Stimulated activated CD4-positive, alpha-beta T cell treated with anti-CD3 and anti-CD28 coated beads, Interleukin-2, amount 100 ng/mL, for 24 hours (primary cell): ENCODE measurements around the gene CGNL1.

Experiments
- DNase-seq, 2 donors: peaks; one replicate each; pipeline ENCODE4 v3.0.0-alpha.2; 2020

CGNL1 gene

DNA sequence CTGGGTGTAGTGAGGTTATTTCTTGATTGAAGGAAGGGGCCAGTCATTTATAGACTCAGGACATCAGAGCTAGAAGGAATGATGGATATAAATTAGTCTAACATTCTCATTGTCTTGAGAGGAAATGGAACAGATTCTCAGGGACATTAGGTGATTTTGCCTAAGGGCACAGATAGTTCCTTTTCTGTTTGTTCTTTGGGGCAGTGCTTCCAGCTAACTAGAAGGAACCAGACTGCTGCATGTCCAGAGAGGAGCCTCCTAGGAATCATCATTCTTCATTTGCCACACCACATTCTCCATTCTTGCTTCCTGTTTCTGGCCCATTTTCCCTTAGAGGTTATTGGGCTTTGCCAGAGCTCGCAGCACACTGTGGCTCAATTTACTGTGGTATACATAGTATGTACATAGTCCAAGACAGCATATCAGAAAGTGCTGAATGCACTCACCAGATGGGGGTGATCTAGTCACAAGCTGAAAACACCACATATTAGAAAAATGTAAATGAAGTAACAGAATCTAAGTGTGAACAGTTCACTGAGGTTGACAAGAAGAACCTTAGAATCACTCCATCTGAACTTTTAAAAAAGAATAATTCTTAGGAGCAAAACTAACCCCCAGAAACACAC is 152.7 kb downstream of the CGNL1 start:
- no peak for DNase-seq

DNA sequence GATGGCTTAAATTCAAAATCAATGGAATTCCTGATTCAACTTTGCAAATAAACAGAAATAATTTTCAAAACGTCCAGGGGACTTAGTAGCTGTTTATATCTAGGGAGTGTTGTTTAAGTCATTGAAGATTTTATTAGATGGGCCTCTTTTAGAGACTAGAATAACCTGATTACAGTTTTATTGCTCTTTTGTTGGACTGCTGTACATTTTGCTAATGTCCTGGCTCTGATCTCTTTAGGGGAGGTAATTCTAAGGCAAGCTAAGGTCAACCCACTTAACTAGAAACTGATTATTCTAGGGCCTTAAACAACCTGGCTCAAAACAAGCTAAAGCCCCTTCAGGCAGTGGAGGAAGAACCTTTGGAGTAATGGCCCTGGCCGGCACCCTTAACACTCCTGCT is 153.4 kb downstream of the CGNL1 start:
- no peak for DNase-seq

GRCh38 chr15:57532731-57533447 is 156.6 kb downstream of the CGNL1 start:
- DNase-seq, result no peak

DNA sequence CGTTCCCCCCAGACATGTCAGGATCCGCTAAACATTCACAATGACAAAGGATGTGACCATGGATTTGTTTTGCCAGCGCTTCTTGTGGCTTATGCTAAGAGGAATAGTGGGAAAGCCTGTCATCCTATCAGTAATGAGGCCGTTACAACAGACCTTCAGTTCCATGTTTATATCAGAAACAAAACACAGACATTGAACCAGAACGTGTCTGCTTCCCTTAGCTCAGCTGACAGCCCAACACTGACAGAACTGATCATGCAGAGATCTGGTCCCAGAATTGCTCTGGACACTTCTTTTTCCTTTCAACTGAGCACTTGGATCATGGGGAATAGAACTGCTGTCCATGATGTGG is 157.1 kb downstream of the CGNL1 start:
- DNase-seq, result no peak

- DNase-seq, result no peak
These were observed 158.0 kb downstream of the CGNL1 start for GRCh38 chr15:57534281-57534680.

DNA sequence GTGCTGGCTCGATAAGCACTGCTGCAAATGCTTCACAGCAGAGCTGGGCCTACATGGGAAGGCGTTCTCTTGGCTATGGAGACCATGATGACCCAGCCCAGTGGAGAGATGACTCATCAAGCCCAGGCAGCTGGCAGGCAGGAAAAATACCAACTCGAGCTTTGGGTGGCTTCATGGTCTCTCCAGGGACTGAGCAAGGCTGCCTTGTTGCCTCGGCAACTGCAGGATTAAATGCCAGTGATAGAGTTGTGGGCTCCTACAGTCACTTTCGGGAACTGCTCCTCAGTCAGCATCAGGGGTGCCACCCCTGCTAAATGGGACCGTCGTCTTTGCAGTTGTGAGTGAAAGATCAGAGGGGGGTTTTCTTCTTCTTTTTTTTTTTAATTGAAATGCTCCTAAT is 160.8 kb downstream of the CGNL1 start:
- DNase-seq, result no peak

- no peak for DNase-seq
These were observed 161.4 kb downstream of the CGNL1 start for GRCh38 chr15:57537488-57538264.

GRCh38 chr15:57538265-57538529 is 161.9 kb downstream of the CGNL1 start:
- no peak for DNase-seq

- DNase-seq, result no peak
These were observed 162.5 kb downstream of the CGNL1 start for GRCh38 chr15:57538821-57539220.

GRCh38 chr15:57540211-57540610 is 163.9 kb downstream of the CGNL1 start:
- DNase-seq, result no peak

DNA sequence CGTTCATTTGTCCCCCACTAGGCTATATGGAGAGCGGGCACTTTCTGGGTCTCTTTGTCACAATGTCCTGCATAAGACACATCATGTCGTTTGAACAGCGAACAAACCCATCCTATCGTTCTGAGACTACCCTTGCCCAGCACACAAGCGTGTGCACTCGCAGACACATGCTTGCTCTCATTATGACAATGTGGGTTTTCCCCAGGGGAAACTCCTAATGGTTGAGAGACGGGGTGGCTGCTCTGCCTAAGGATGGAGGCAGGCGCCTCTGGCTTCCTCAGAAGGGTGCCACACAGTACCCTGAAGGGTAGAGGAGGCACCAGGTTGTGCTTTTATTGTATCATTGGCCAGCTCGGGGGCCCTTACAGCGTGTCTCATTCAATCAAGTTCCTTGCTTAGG is 164.4 kb downstream of the CGNL1 start:
- DNase-seq, result peak in 1 of 2 donors; percentile 8

DNA sequence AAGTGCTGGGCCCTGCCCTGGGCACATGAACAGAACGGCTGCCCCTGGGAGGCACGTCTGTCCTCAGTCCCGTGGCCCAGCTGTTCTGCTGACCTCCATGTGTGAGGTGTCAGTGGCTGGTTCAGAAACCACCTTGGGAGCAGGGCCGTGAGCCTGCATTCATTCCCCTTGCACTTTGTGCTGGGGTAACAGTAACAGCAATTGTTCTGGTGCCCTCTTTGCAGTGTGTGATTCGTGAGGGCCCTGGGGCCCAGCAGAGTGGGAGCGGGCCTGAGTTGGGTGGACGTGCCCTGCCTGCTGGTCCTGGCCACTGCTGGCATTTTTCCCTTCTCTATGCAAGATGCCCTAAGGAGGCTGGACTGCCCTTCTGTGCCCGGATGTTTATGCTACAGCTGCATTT is 165.0 kb downstream of the CGNL1 start:
- DNase-seq, result no peak

GRCh38 chr15:57541805-57542504 is 165.7 kb downstream of the CGNL1 start:
- peak; percentile 34 to 59 for DNase-seq

DNA sequence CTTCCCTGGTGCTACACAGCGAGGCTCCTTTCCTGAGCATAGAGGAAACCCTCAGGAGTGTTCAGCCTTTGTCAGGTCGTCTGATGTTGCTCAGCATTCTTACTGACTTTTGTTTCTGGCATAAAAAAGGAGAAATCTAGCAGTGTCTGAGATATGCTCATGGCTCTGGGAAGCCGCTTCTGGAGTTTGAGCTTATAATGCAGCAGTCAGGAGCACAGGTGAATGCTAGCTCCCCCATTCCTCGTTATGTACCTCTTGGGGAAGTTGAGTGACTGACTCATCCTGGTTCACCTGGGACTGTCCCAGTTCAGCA is 166.2 kb downstream of the CGNL1 start:
- DNase-seq, result no peak

DNA sequence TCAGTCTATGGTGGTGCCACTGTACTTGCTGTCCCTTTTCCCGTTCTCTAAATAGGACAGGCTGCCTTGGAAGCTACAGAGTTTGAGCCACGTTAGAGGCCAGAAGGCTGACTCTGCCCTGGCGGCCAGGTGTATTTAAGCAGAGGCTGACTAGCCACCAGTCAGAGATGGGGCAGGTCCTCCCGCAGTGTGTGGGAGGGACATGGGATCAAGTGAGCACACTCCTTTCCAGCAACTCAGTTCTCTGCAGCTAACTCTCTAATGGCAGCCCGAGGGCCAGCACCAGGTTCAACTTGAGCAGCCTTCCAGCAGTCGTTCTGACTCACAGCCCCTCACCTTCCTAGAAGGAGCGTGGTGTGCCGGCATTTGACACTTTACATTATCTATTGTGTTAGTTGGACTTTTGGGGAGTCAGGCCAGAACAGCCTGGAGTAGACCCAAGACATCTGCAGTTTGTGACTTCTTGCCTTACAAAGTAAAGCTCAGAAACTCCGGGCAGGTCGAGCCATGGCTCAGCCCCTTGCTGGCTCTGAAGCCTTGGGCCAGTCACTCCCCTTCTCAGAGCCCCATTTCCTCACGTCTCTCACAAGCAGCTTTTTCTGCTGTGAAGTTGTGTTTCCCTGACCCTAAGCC is 168.7 kb downstream of the CGNL1 start:
- no peak for DNase-seq

- no peak for DNase-seq
These were observed 169.7 kb downstream of the CGNL1 start for GRCh38 chr15:57545995-57546394.

- DNase-seq, result no peak
These were observed 171.0 kb downstream of the CGNL1 start for GRCh38 chr15:57547243-57547755.

DNA sequence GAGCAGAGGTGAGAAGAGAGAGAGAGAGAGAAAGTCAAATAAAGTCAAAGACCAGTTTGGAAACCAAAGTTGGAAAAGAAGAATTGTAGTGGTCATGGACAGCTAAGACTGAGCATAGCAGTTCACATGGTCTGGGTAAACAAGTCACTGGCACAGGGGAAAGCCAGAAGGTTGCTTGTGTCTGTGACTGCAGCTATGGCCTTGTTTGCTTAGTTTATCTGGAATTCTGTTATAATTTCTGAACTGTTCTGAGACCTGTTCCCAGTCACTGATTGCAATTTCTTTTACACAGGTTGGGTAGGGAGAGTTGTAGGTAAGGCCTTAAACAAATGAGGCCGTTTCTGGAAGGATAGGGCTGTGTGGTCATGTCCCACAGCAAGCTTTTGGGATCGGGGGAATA is 172.0 kb downstream of the CGNL1 start:
- DNase-seq, result no peak

DNA sequence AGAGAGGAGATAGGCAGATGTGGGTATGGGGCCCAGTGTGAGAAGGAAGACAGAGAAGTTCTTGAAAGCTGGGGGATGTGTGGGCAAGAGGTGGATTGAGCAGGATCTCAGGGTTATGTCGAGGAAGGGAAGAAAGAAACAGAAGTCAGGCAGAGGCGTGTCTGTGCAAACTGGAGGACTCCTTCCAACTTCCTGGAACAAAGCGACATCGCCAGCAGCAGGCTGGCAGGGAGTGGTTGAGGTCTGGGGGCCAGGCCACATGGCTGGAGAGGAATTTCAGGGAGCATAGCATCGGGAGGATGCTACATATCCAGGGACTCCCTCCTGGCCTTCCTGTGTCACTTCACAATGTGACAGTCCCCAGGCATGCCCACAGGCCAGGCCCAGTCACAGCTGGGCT is 172.5 kb downstream of the CGNL1 start:
- DNase-seq, result no peak

DNA sequence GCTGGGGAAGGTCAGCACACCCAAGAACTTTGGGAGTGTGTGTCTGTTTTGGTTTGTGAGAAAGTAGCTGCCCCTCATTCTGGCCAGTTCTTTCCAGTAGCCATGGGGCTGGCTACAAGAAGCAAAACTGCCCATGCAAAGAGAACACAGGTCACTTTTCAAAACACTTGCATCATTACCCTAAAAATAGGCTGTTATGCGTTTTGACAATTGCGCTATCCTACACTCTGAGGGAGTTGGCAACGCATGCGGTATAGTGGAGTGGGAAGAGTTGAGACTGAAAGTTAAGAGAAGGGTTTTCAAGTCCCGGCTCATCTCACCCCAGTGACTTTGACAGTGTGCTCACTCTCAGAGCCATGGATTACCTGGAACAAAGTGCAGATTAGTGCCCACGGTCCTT is 173.6 kb downstream of the CGNL1 start:
- no peak for DNase-seq

DNA sequence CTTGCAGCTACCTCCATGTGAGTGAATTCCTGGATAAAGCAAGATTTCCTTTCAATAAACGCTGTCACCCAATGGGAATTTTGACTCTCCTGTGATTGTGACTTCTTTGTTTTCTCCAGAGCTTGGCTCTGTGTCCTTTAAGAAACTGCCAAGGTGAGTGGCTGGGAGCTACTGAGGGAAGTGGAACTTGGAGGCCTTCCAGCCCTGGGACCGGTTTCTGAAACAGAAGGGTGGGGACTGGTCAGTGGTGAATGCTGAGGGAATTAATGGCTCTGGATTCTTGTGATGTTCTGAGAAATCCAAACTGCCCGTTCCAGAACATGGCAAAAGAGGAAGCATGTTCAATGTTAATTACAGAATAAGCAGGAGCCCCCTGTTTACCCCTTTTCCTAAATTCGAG is 174.3 kb downstream of the CGNL1 start:
- DNase-seq, result no peak

GRCh38 chr15:57551715-57552677 is 175.7 kb downstream of the CGNL1 start:
- no peak for DNase-seq
